Transverse colon (tissue), 4 donors: ENCODE measurements around the gene TMEM25. TPM values are rescaled to one million over a fixed set of nuclear protein-coding genes. Genes with fewer than 3 reads are reported as not detected.

Source experiments
- DNase-seq: peaks from one replicate; pipeline ENCODE4 v3.0.0-alpha.2; 2019
- H3K27ac ChIP-seq, 4 donors: fragments of 200-600 bp; sonication (generic); 2 replicates each; pipeline ENCODE4 v1.5.1; 2016 to 2018; ENCODE audit warnings: inconsistent platforms in 4 of 4
- H3K27me3 ChIP-seq: fragments of 200-600 bp; sonication (generic); 2 replicates; pipeline ENCODE4 v1.5.1; 2017; ENCODE audit warnings: inconsistent platforms
- H3K36me3 ChIP-seq, 4 donors: fragments of 200-600 bp; sonication (generic); 2 replicates each; pipeline ENCODE4 v1.5.1; 2017 to 2019; ENCODE audit warnings: inconsistent platforms in 4 of 4
- H3K4me1 ChIP-seq, 4 donors: fragments of 200-600 bp; sonication (generic); 2 replicates each; pipeline ENCODE4 v1.5.1; 2017 to 2020; ENCODE audit warnings: inconsistent platforms in 4 of 4
- H3K4me3 ChIP-seq, 4 donors: fragments of 200-600 bp; sonication (generic); 1 replicate in 1 of 4; 2 replicates in 3 of 4; pipeline versions ENCODE4 v1.5.1 to v1.6.1; 2017 to 2019; ENCODE audit warnings: inconsistent platforms in 4 of 4
- H3K9me3 ChIP-seq, 2 donors: fragments of 200-600 bp; sonication (generic); 2 replicates each; pipeline ENCODE4 v1.5.1; 2017 to 2019; ENCODE audit warnings: inconsistent platforms in 2 of 2
- CTCF ChIP-seq, 5 experiments: fragments of 200-600 bp in 3 of 5; fragments of 450-650 bp in 2 of 5; sonication (generic) in 3 of 5; IDR thresholded peaks; 1 replicate in 2 of 5; 2 replicates in 3 of 5; pipeline ENCODE4 v1.5.1; 2016 to 2017; ENCODE audit warnings: antibody characterized with exemption in 5 of 5, inconsistent platforms in 3 of 5, mild to moderate bottlenecking in 2 of 5, moderate library complexity in 1 of 5
- WGBS, 2 donors: methylation state at CpG; one replicate each; pipeline ENCODE4 v1.1.5; 2018; ENCODE audit warnings: low coverage in 1 of 2; 5-methylcytosine and 5-hydroxymethylcytosine counted together
- in situ Hi-C, 4 donors: fragments of 200-750 bp; cut with MboI; loops; one replicate each; pipeline versions ENCODE4 v1.15.0 to v1.15.1; 2017; ENCODE audit warnings: low sequenced_read_pairs in 3 of 4, low pct_ligation_motif_present in 1 of 4, low pct_unique_long_range_greater_than_20kb in 1 of 4
- intact Hi-C: fragments of 100-400 bp; cut with DNase I; formaldehyde crosslinking; loops from one replicate; pipeline ENCODE4 v1.15.1; 2023; ENCODE audit warnings: low total_unique reads
- total RNA-seq, 4 donors: library from RNA; depleted of rRNA; stranded (reverse); fragments of >200 nt; gene quantifications; one replicate each; pipeline ENCODE4 v1.1.0, GENCODE V29; 2016

The TMEM25 gene
- total RNA-seq, 4 donors from 2014 or later = 1.5 to 37.0 (median 14.5) TPM

DNA sequence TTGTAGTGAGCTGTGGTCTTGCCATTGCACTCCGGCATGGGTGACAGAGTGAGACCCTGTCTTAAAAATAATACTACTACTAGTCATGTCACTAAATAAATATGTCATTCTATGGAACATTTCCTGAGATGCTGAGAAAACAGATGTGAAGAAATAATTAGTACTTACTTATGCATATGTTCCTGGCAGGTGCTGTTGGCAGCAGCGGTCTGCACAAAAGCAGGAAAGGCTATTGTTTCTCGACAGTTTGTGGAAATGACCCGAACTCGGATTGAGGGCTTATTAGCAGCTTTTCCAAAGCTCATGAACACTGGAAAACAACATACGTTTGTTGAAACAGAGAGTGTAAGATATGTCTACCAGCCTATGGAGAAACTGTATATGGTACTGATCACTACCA, 50.1 kb downstream of the TMEM25 start:
- in situ Hi-C loops = no loop called here
- H3K9me3 ChIP-seq = no peaks in the 10 kb centered on the region
- 84 to 85% methylated on average over 6 of the region's 6 CpGs for WGBS, 2 donors
- H3K4me1 ChIP-seq = peaks cover 0 to 29% (median 6%) of the 10 kb centered on the region in 4 donors
- H3K27me3 ChIP-seq = no peaks in the 10 kb centered on the region
- no peak for TF ChIP-seq CTCF (IDR thresholded peaks at IDR 0.05)
- intact Hi-C loops = no loop called here
- DNase-seq = no peak
- peaks cover 0 to 49% (median 22%) of the 10 kb centered on the region in 4 donors for H3K36me3 ChIP-seq
- H3K4me3 ChIP-seq = no peak overlapping the region
- H3K27ac ChIP-seq = no peak overlapping the region

Other genes with a start within 250 kb of the TMEM25 start
- gene CD3E, start 226.5 kb upstream of the TMEM25 start, total RNA-seq = 1 to 10 TPM in 3 of 4 donors, under 1 TPM in 1; 0.80 to 7.1 (median 5.3) TPM
- 10 to 100 TPM in 2 of 4 donors, 1 to 10 TPM in 1, not detected in 1; 3.5 to 19.2 (median 15.3) TPM for gene CD3D, start 188.5 kb upstream of the TMEM25 start, total RNA-seq
- 1 to 10 TPM in 3 of 4 donors, not detected in 1; 2.2 to 5.4 (median 2.2) TPM for gene CD3G, start 186.8 kb upstream of the TMEM25 start, total RNA-seq
- 10 to 100 TPM; 42.3 to 54.3 (median 49.2) TPM for gene UBE4A, start 171.6 kb upstream of the TMEM25 start, total RNA-seq
- gene ATP5MG, start 129.6 kb upstream of the TMEM25 start, total RNA-seq = 10 to 100 TPM in 3 of 4 donors, 1 to 10 TPM in 1; 3.8 to 74.2 (median 46.9) TPM
- 100 to 1,000 TPM in 1 of 4 donors, 10 to 100 TPM in 3; 51.1 to 120 (median 75.5) TPM for gene KMT2A, start 94.7 kb upstream of the TMEM25 start, total RNA-seq
- gene TTC36, start 3.7 kb upstream of the TMEM25 start, total RNA-seq = 10 to 100 TPM in 1 of 4 donors, 1 to 10 TPM in 1, not detected in 2; 2.2 to 17.9 TPM
- 10 to 100 TPM in 3 of 4 donors, 1 to 10 TPM in 1; 4.8 to 20.2 (median 14.8) TPM for gene IFT46, start 34.7 kb downstream of the TMEM25 start, total RNA-seq
- 10 to 100 TPM; 27.9 to 80.3 (median 61.0) TPM for gene ARCN1, start 41.2 kb downstream of the TMEM25 start, total RNA-seq
- 100 to 1,000 TPM in 2 of 4 donors, 10 to 100 TPM in 2; 92.6 to 276 (median 161) TPM for gene PHLDB1, start 76.4 kb downstream of the TMEM25 start, total RNA-seq
- 1 to 10 TPM in 2 of 4 donors, not detected in 2; 4.9 to 5.6 TPM for gene TREH, start 148.5 kb downstream of the TMEM25 start, total RNA-seq